A549 (cell line): ENCODE data around the gene APOL3. TPM values are rescaled to one million over a fixed set of nuclear protein-coding genes. Genes with fewer than 3 reads are reported as not detected.
"Not testable (repeated sequence)": the region's sequence is repeated elsewhere in the genome, so short reads cannot be mapped to it uniquely, and the experiment has no call there.

Experiments
- ATAC-seq, 2 experiments: fragments of 200-7000 bp in 1 of 2; fragments of >200 bp in 1 of 2; cut with Nextera tagmentation in 1 of 2; cut with Tn5 transposase in 1 of 2; 3 replicates each; pipeline versions ENCODE4 v1.8.0 to v1.9.1; 2018 to 2020; ENCODE audit warnings: mild to moderate bottlenecking in 1 of 2, moderate library complexity in 1 of 2
- CTCF ChIA-PET: fragments of 300-600 bp; sonication (Branson Sonifier 250); formaldehyde crosslinking; extraction: SDS; loops from one replicate; lab custom pipeline; 2021; ENCODE audit warnings: antibody characterized with exemption, inconsistent platforms; lab: Yijun Ruan, JAX
- POLR2A ChIA-PET: fragments of 350-600 bp; formaldehyde crosslinking; extraction: SDS; loops from one replicate; lab custom pipeline; 2021; ENCODE audit warnings: antibody characterized with exemption, inconsistent platforms; lab: Yijun Ruan, JAX
- DNase-seq, 2 experiments: peaks; one replicate each; pipeline versions ENCODE4 v3.0.0 to v3.0.0-alpha.2; 2011 to 2016; ENCODE audit warnings: low read depth in 1 of 2, low spot score in 1 of 2
- FAIRE-seq: peaks from 2 replicates; lab custom pipeline; 2011; peaks lifted over from hg19 to GRCh38; lab: Jason Lieb, UNC
- H3K27ac ChIP-seq, 2 experiments: fragments of >200 bp; sonication (Bioruptor Twin); formaldehyde crosslinking; 3 replicates each; pipeline ENCODE4 v1.5.1; 2016 to 2017
- H3K4me1 ChIP-seq: fragments of >200 bp; sonication (Bioruptor Twin); formaldehyde crosslinking; 3 replicates; pipeline ENCODE4 v1.6.1; 2016
- H3K4me2 ChIP-seq: fragments of >200 bp; sonication (Bioruptor Twin); formaldehyde crosslinking; 3 replicates; pipeline ENCODE4 v1.6.1; 2016
- H3K4me3 ChIP-seq: fragments of >200 bp; sonication (Bioruptor Twin); formaldehyde crosslinking; 3 replicates; pipeline ENCODE4 v1.5.1; 2016
- H3K9me3 ChIP-seq: fragments of >200 bp; sonication (Bioruptor Twin); formaldehyde crosslinking; 3 replicates; pipeline ENCODE4 v1.6.1; 2016
- BCL3 ChIP-seq: fragments of >200 bp; sonication (Bioruptor Twin); formaldehyde crosslinking; IDR thresholded peaks from 3 replicates; pipeline ENCODE4 v1.6.1; 2016
- BHLHE40 ChIP-seq: IDR thresholded peaks from 2 replicates; pipeline ENCODE4 v1.6.1; 2012; ENCODE audit warnings: low read depth, low read length, inconsistent platforms
- CBX8 ChIP-seq: fragments of 200-600 bp; sonication (generic); IDR thresholded peaks from 2 replicates; pipeline ENCODE4 v1.6.1; 2016
- CHD2 ChIP-seq: fragments of 150-350 bp; IDR thresholded peaks from 2 replicates; pipeline ENCODE4 v1.6.1; 2014; ENCODE audit warnings: low read length; ENCODE audit not compliant: partially characterized antibody
- CTCF ChIP-seq: fragments of >200 bp; sonication (Bioruptor Twin); formaldehyde crosslinking; IDR thresholded peaks from 3 replicates; pipeline ENCODE4 v1.5.1; 2016
- FOSB ChIP-seq: fragments of 250-450 bp; sonication (Bioruptor Pico); IDR thresholded peaks from 2 replicates; pipeline ENCODE4 v1.5.0; 2020; ENCODE audit warnings: mild to moderate bottlenecking, moderate library complexity
- FOSL2 ChIP-seq, 2 experiments: fragments of 450-650 bp in 1 of 2; fragments of >200 bp in 1 of 2; sonication (Bioruptor Twin) in 1 of 2; formaldehyde crosslinking; IDR thresholded peaks; 2 replicates each; pipeline versions ENCODE4 v1.5.0 to v1.6.1; 2016 to 2020; ENCODE audit warnings: mild to moderate bottlenecking in 1 of 2, moderate library complexity in 1 of 2
- FOXS1 ChIP-seq: fragments of 250-450 bp; sonication (Bioruptor Pico); IDR thresholded peaks from 2 replicates; pipeline ENCODE4 v1.5.0; 2020; ENCODE audit warnings: mild to moderate bottlenecking, moderate library complexity
- HOXA7 ChIP-seq: fragments of 250-450 bp; sonication (Bioruptor Pico); IDR thresholded peaks from 2 replicates; pipeline ENCODE4 v1.5.0; 2020; ENCODE audit warnings: mild to moderate bottlenecking, moderate library complexity
- HOXB13 ChIP-seq: fragments of 250-450 bp; sonication (Bioruptor Pico); IDR thresholded peaks from 2 replicates; pipeline ENCODE4 v1.5.0; 2020; ENCODE audit warnings: low read depth, mild to moderate bottlenecking, moderate library complexity
- HOXB5 ChIP-seq: fragments of 250-450 bp; sonication (Bioruptor Pico); IDR thresholded peaks from 2 replicates; pipeline ENCODE4 v1.5.0; 2020; ENCODE audit warnings: mild to moderate bottlenecking, moderate library complexity
- JUN ChIP-seq, 2 experiments: fragments of >200 bp; sonication (Bioruptor Twin); formaldehyde crosslinking; IDR thresholded peaks; 2 replicates in 1 of 2; 3 replicates in 1 of 2; pipeline ENCODE4 v1.6.1; 2016 to 2017
- MAFK ChIP-seq: fragments of 450-650 bp; IDR thresholded peaks from 2 replicates; pipeline ENCODE4 v1.6.1; 2014; ENCODE audit not compliant: partially characterized antibody
- MAX ChIP-seq: IDR thresholded peaks from 2 replicates; pipeline ENCODE4 v1.6.1; 2012
- NR3C1 ChIP-seq: fragments of >200 bp; sonication (Bioruptor Twin); formaldehyde crosslinking; IDR thresholded peaks from 3 replicates; pipeline ENCODE4 v1.6.1; 2017
- POLR2A ChIP-seq: IDR thresholded peaks from 2 replicates; pipeline ENCODE4 v1.6.1; 2012; ENCODE audit warnings: mild to moderate bottlenecking, low read length
- POLR2AphosphoS2 ChIP-seq: conservative IDR thresholded peaks from 2 replicates; pipeline ENCODE4 v1.6.1; 2012; ENCODE audit warnings: low read length, improper control_type of control experiment, inconsistent platforms
- RAD21 ChIP-seq, 2 experiments: fragments of >200 bp in 1 of 2; sonication (Bioruptor Twin) in 1 of 2; formaldehyde crosslinking in 1 of 2; IDR thresholded peaks in 1 of 2; conservative IDR thresholded peaks in 1 of 2; 2 replicates in 1 of 2; 3 replicates in 1 of 2; pipeline ENCODE4 v1.6.1; 2012 to 2018; ENCODE audit warnings: inconsistent platforms in 1 of 2
- RFX5 ChIP-seq: fragments of 450-650 bp; IDR thresholded peaks from 2 replicates; pipeline ENCODE4 v1.7.1; 2014; ENCODE audit warnings: antibody characterized with exemption, mild to moderate bottlenecking, moderate library complexity
- SMC3 ChIP-seq: fragments of >200 bp; sonication (Bioruptor Twin); formaldehyde crosslinking; IDR thresholded peaks from 3 replicates; pipeline ENCODE4 v1.6.1; 2018; ENCODE audit warnings: inconsistent platforms
- TFCP2L1 ChIP-seq: fragments of 250-450 bp; sonication (Bioruptor Pico); IDR thresholded peaks from 2 replicates; pipeline ENCODE4 v1.5.0; 2021; ENCODE audit warnings: mild to moderate bottlenecking
- ZNF302 ChIP-seq: fragments of 250-450 bp; sonication (Bioruptor Pico); IDR thresholded peaks from 2 replicates; pipeline ENCODE4 v1.9.0; 2021; ENCODE audit warnings: inconsistent platforms, mild to moderate bottlenecking, moderate library complexity
- WGBS: methylation state at CpG from one replicate; pipeline ENCODE4 v1.1.6; 2017; ENCODE audit errors: missing lambda C conversion rate; 5-methylcytosine and 5-hydroxymethylcytosine counted together
- polyA plus RNA-seq, 4 experiments: library from polyadenylated mRNA; depleted of rRNA in 3 of 4; stranded (reverse); fragments of >200 nt; fragmentation: RNase III in 1 of 4; extraction: RNeasy Plus Mini Kit Qiagen cat#74134 plus additional on column Dnase treatment in 1 of 4; gene quantifications; 2 replicates in 3 of 4; 3 replicates in 1 of 4; pipeline ENCODE4 v1.2.3, GENCODE V29; 2011 to 2017

APOL3 gene
- polyA plus RNA-seq, 2 of the 4 experiments (the other 2 are of a cell fraction): not detected

GRCh38 chr22:36124666-36125065 is 35.9 kb downstream of the APOL3 start:
- peaks cover 6% of the 10 kb centered on the region for H3K4me1 ChIP-seq
- 59% methylated on average over 11 of the region's 11 CpGs for WGBS
- DNase-seq (no peak), FAIRE-seq (no peak), ATAC-seq (no peak)
- CTCF ChIA-PET: interaction anchor here (0.6 to 3.0 kb wide), 31 partner anchors 9 to 721 kb away, joined by 3 to 20 read pairs (median 5); partner anchors contain the start of gene APOL5
- H3K4me3 ChIP-seq: no peak overlapping the region
- TF ChIP-seq RFX5 (no peak), NR3C1 (no peak)
- peak overlapping the region in 1 of 2 experiments; percentile 90; a peak in 1 of 6 replicates for H3K27ac ChIP-seq
- no peak overlapping the region for H3K4me2 ChIP-seq
- POLR2A ChIA-PET: interaction anchor here (0.7 to 1.0 kb wide), 2 partner anchors 59 to 694 kb away, joined by 3 read pairs; no protein-coding TSS in a partner anchor
- no peaks in the 10 kb centered on the region for H3K9me3 ChIP-seq

- H3K4me3 ChIP-seq: no peak overlapping the region
- TF ChIP-seq BCL3 (no peak), SMC3 (peak; percentile 91), FOSB (CRISPR knock-in tag) (no peak), CHD2 (no peak), HOXB5 (no peak), RFX5 (0 out of 2 replicates have a peak, but pooled peaks have one; percentile 38), BHLHE40 (no peak), JUN (IDR thresholded peaks at IDR 0.05) (peak in 1 of 2 experiments; percentile 51; a peak in 1 of 5 replicates), MAX (peak; percentile 75), CBX8 (no peak), POLR2A (peak; percentile 30; the same call in 1 of the 2 replicates), RAD21 (conservative IDR thresholded peaks at IDR 0.05 in 1 of 2, IDR thresholded peaks at IDR 0.05 in 1 of 2) (peak; percentile 93 to 98), MAFK (peak; percentile 99), ZNF302 (no peak), HOXB13 (CRISPR knock-in tag) (no peak), TFCP2L1 (CRISPR knock-in tag) (no peak), FOXS1 (CRISPR knock-in tag) (no peak), HOXA7 (CRISPR knock-in tag) (no peak), POLR2AphosphoS2 (no peak), FOSL2 (IDR thresholded peaks at IDR 0.05) (no peak), FOSL2 (CRISPR knock-in tag; IDR thresholded peaks at IDR 0.05) (peak; percentile 58), CTCF (peak; percentile 87)
- TF ChIP-seq, all 56 proteins: peak for 9
- FAIRE-seq (no peak), ATAC-seq (peak; percentile 97 to 99), DNase-seq (peak; percentile 62 to 93)
- H3K4me1 ChIP-seq: peaks cover 6% of the 10 kb centered on the region
- peak overlapping the region; percentile 77 to 90 for H3K27ac ChIP-seq
- H3K9me3 ChIP-seq: no peaks in the 10 kb centered on the region
- CTCF ChIA-PET: interaction anchor here (0.6 to 3.0 kb wide), 31 partner anchors 9 to 720 kb away, joined by 3 to 20 read pairs (median 5); partner anchors contain the start of gene APOL5
- 43% methylated on average over 32 of the region's 50 CpGs for WGBS
- POLR2A ChIA-PET: interaction anchor here (1.0 kb wide), 1 partner anchor 693 kb away, joined by 3 read pairs; no protein-coding TSS in a partner anchor
- peak overlapping the region; percentile 68 for H3K4me2 ChIP-seq
Measured at GRCh38 chr22:36123673-36124630, 36.6 kb downstream of the APOL3 start.

GRCh38 chr22:36120621-36121351 is 39.8 kb downstream of the APOL3 start:
- WGBS: 73% methylated on average over 6 of the region's 6 CpGs

More at GRCh38 chr22:36120621-36121351, 39.8 kb downstream of the APOL3 start:
- H3K27ac ChIP-seq, DNase-seq, H3K4me2 ChIP-seq, ATAC-seq, H3K9me3 ChIP-seq, FAIRE-seq, H3K4me1 ChIP-seq, H3K4me3 ChIP-seq, POLR2A ChIA-PET: not testable (repeated sequence)
- CTCF ChIA-PET: interaction anchor here (1.2 to 1.5 kb wide), 3 partner anchors 9 to 494 kb away, joined by 3 to 7 read pairs (median 4); no protein-coding TSS in a partner anchor
